GM20000 (cell line): ENCODE data around the gene OR1L6.

Source experiments
- DNase-seq: peaks from one replicate; pipeline ENCODE4 v3.0.0; 2012; ENCODE audit warnings: low spot score
- TF ChIP-seq, protein P1 (sequence below): IDR thresholded peaks from 2 replicates; pipeline ENCODE4 v1.5.1; 2012; ENCODE audit warnings: mild to moderate bottlenecking, control low read depth; ENCODE audit errors: extremely low read depth, missing control alignments

The OR1L6 gene, protein sequence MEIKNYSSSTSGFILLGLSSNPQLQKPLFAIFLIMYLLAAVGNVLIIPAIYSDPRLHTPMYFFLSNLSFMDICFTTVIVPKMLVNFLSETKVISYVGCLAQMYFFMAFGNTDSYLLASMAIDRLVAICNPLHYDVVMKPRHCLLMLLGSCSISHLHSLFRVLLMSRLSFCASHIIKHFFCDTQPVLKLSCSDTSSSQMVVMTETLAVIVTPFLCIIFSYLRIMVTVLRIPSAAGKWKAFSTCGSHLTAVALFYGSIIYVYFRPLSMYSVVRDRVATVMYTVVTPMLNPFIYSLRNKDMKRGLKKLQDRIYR

GRCh38 chr9:122742003-122742402, at the start of gene OR1L6:
OR1L6 (plus strand) TSS chr9:122742303; CDS start chr9:122749848, 7,545 bp downstream.
- no peak for DNase-seq
- TF ChIP-seq, protein P1, sequence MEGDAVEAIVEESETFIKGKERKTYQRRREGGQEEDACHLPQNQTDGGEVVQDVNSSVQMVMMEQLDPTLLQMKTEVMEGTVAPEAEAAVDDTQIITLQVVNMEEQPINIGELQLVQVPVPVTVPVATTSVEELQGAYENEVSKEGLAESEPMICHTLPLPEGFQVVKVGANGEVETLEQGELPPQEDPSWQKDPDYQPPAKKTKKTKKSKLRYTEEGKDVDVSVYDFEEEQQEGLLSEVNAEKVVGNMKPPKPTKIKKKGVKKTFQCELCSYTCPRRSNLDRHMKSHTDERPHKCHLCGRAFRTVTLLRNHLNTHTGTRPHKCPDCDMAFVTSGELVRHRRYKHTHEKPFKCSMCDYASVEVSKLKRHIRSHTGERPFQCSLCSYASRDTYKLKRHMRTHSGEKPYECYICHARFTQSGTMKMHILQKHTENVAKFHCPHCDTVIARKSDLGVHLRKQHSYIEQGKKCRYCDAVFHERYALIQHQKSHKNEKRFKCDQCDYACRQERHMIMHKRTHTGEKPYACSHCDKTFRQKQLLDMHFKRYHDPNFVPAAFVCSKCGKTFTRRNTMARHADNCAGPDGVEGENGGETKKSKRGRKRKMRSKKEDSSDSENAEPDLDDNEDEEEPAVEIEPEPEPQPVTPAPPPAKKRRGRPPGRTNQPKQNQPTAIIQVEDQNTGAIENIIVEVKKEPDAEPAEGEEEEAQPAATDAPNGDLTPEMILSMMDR, result no peak

DNA sequence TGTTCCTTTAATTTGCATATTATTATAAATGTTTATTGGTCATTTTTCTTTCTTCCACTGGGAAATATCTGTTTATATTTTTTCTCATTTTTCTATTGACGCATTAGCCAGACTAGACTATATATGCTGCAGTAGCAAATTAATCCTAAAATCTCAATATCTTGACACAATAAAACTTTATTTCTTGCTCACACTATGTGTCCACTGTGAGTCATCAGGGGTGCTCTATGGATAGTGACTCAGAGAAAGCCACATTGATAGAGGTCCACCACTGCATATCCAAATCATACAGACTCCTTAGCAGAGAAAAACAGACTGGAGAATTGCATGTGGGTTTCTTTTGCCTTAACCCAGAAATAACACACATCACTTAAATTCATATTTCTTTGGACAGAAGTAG, 46.4 kb upstream of the OR1L6 start:
- no peak for DNase-seq
- TF ChIP-seq, protein P1, result no peak

DNA sequence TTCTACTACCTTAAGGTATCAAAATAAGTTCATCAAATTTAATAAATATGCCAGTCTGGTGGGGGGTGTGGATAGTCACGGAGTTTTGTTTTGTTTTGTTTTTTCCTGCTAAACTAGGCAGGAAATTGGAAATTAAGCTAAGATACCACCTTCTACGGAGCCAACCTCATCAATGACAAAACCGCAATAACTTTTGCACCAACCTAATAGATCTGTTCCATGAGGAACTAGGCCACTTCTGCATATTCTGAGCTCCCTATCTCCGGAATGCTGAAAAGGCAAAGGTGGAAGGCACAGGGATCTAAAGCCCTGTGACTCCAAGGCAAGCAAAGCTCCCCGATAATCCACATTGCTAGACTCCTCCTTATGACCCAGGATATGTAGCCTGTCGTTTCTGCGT, 24.1 kb upstream of the OR1L6 start:
- TF ChIP-seq, protein P1, result no peak
- DNase-seq, result no peak

- TF ChIP-seq, protein P1, result no peak
- no peak for DNase-seq
These were observed 22.9 kb upstream of the OR1L6 start for GRCh38 chr9:122719218-122719617.

DNA sequence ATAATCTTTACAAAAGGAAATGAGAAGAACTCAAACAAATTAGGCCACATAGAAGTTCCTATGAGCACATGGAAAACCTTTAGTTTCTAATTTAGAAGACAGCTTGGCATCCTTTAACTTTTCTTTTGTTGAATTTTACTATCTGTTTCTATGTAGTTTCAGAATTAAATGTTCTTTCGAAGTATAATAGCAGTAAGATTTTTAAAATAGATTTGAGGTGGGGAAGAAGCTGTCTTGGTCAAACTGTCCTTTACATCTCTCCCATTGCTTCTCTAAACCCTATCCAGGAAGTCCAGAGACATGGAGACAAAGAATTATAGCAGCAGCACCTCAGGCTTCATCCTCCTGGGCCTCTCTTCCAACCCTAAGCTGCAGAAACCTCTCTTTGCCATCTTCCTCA, 18.4 kb upstream of the OR1L6 start, which contains the start of gene OR1L4:
OR1L4 (plus strand) TSS at position 301 of the 400 bp plus-strand sequence; CDS start at position 301, 0 bp downstream.
- TF ChIP-seq, protein P1, result no peak
- no peak for DNase-seq

DNA sequence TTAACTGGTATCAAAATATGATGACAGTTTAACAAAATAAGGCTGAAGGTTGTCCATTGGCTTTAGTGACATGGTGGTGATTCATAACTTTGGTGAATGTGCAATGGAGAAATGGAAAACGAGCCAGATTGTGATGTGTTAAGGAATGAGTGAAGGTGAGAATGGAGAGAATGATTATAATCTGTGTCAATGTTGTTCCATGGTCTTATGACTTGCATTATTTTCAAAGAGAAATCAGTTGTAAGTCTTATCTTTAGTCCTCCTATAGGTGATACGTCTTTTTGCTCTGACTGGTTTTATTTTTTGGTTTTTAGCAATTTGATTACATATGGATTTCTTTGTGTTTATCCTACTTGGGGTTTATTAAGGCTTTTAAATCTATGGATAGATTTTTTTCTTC, 12.7 kb downstream of the OR1L6 start:
- TF ChIP-seq, protein P1, result no peak
- DNase-seq, result no peak

DNA sequence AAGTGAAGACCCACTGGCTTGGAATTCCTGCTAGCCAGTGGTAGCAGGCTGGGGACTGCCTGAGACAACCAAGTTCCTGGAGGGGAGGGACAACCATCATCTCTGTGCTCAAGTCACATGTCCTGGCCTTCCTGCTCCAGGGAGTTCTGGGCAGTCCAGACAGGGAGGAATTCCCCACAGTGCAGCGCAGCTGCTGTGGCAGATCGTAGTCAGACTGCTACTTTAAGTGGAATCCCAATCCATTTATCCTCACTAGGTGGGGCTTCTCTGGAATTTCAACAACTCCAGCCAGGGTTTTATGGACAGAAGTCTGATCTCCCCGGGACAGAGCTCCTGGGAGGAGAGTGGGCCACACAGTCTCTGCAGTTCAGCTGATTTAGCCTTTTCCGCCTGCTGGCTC, 25.7 kb downstream of the OR1L6 start:
- DNase-seq, result no peak
- TF ChIP-seq, protein P1, result no peak
